Activated CD4-positive, CD25-positive, alpha-beta regulatory T cell treated with anti-CD3 and anti-CD28 coated beads, Interleukin-2, amount 50 U/mL, for 16 hours (primary cell): ENCODE results near the gene CACUL1.
"Not testable (repeated sequence)": the region's sequence is repeated elsewhere in the genome, so short reads cannot be mapped to it uniquely, and the experiment has no call there.

Experiments used
- DNase-seq: peaks from one replicate; pipeline ENCODE4 v3.0.0-alpha.2; 2020; ENCODE audit warnings: low read depth, low spot score

The CACUL1 gene

GRCh38 chr10:118754556-118755423 lies at the start of gene CACUL1:
Gene CACUL1 (minus strand): TSS chr10:118754970. CDS start chr10:118754762, 208 bp downstream.
- DNase-seq = peak; percentile 99

DNA sequence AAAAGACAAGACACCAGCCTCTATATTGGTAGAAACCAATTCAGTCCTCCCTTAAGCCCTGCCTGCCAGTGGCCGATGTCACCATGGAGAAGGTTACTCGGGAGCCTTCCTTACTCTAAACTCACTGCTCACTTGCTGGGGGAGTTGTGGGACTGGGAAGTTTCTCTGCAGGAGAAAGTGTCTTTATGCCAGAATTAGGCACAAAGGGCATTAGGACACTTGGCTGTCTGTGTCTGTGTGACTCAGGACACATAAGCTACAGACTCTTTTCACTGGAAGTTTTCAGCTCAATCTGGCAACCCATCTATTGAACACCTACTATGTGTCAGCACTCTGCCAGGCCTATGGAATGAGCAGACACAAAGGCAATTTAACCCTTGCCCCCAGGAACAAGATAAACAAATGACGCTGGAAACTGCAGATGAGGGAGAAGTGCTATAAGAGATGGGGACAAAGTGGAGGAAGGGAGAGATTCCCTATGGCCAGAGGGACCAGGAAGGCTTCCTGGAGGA lies 49.5 kb upstream of the CACUL1 start:
- DNase-seq = no peak

- DNase-seq = no peak
These were observed 47.5 kb upstream of the CACUL1 start for GRCh38 chr10:118802126-118802793.

GRCh38 chr10:118800920-118801319 lies 46.1 kb upstream of the CACUL1 start:
- DNase-seq = no peak

GRCh38 chr10:118799777-118800176 lies 45.0 kb upstream of the CACUL1 start:
- no peak for DNase-seq

DNA sequence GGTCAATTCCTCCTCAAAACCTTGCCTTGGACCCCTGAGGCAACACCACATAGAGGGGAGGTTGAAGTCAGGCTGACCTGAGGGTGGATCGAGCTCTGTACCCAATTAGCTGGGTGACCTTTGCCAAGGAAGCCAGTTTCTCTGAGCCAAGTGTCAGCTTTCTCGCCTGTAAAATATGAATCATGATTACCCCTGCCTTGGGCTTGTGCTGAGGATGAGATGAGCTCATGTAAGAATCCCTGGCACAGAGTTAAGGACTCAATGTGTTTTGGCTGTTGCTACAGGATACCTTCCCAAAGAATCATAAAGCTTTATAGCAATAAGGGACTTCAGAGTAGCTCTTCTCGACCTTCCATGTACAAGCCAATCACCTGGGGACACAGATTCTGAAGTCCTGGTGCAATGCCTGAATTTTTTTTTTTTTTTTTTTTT lies 43.5 kb upstream of the CACUL1 start:
- no peak for DNase-seq

DNA sequence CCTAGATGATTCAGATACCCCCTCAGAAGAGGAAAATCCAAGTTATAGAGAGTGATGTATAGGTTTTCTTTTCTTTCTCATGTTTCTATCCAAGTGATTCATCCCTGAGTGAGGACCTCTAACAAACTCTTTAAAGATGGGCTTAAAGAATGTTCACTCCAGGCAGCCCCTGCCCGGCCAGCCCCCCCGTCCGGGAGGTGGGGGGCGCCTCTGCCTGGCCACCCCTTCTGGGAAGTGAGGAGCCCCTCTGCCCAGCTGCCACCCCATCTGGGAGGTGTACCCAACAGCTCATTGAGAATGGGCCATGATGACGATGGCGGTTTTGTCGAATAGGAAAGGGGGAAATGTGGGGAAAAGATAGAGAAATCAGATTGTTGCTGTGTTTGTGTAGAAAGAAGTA lies 40.2 kb upstream of the CACUL1 start:
- DNase-seq = not testable (repeated sequence)

- no peak for DNase-seq
These were observed 38.8 kb upstream of the CACUL1 start for GRCh38 chr10:118793545-118793944.

DNA sequence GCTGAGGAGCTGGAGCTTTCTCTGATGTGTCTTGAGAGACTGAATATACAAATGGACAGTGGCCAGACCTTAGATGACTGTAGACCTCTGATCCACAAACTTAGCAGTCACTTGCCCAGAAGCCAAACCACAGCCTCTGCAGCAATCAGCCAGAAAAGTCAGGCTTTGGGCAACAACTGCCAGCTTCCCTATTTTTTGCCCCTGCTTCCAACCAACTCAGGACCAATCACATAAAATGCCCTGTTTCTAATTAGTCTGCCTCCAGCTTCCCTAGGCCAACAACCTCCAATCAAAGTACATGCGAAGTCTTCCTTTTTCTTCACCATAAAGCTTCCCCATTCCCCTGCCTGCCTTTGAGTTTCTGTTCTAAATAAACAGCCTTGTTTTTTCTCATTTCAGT lies 37.8 kb upstream of the CACUL1 start:
- no peak for DNase-seq

GRCh38 chr10:118790058-118790457 lies 35.3 kb upstream of the CACUL1 start:
- DNase-seq = no peak

- DNase-seq = no peak
These were observed 30.8 kb upstream of the CACUL1 start for GRCh38 chr10:118785551-118785950.

DNA sequence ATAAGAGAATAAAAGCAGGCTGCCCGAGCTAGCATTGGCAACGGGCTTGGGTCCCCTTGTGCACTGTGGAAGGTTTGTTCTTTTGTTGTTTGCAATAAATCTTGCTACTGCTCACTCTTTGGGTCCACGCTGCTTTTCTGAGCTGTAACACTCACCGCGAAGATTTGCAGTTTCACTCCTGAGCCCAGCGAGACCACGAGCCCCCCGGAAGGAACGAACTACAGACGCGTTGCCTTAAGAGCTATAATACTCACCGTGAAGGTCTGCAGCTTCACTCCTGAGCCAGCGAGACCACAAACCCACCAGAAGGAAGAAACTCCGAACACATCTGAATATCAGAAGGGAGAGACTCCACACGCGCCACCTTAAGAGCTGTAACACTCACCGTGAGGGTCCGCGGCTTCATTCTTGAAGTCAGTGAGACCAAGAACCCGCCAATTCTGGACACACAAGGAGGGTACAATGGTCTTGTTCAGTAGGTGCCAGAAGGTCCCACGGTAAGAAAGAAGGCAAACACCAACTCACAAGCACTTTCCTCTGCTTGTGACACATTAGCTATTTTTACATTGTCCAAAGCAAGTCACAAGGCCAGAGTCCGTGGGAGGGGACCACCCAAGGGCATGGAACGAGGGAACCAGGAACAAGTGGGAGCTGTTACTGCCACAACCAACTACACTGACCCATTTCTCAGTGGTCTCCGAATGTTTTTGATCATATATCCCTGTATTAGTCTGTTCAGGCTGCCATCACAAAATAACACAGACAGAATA lies 29.2 kb upstream of the CACUL1 start:
- no peak for DNase-seq

DNA sequence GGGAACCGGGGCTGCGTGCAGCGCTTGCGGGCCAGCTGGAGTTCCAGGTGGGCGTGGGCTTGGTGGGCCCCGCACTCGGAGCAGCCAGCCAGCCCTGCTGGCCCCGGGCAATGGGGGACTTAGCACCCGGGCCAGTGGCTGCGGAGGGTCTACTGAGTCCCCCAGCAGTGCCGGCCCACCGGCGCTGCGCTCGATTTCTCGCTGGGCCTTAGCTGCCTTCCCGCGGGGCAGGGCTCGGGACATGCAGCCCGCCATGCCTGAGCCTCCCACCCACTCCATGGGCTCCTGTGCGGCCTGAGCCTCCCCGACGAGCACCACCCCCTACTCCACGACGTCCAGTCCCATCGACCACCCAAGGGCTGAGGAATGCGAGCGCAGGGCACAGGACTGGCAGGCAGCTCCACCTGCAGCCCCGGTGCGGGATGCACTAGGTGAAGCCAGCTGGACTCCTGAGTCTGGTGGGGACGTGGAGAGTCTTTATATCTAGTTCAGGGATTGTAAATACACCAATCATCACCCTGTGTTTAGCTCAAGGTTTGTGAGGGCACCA lies 28.2 kb upstream of the CACUL1 start:
- not testable (repeated sequence) for DNase-seq

GRCh38 chr10:118781541-118781940 lies 26.8 kb upstream of the CACUL1 start:
- no peak for DNase-seq

- DNase-seq = no peak
These were observed 24.0 kb upstream of the CACUL1 start for GRCh38 chr10:118778727-118779126.

DNA sequence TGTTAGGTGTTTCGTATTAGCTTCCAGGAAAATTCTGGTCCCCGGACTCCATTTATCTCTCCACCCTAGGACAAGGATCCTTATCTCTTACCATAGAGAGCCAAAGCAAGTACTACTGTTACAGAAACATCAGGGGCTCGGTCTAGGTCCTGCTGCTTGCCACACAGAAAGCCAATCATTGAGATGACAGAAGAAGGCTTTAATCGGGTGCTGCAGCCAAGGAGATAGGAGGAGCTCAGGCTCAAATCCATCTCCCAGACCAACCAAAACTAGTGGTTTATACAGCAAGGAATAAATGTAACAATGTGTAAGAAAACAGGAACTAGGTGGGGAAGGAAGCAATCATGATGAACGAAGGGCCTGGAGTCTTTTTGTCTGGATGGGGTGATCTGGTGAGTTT lies 22.2 kb upstream of the CACUL1 start:
- DNase-seq = no peak

DNA sequence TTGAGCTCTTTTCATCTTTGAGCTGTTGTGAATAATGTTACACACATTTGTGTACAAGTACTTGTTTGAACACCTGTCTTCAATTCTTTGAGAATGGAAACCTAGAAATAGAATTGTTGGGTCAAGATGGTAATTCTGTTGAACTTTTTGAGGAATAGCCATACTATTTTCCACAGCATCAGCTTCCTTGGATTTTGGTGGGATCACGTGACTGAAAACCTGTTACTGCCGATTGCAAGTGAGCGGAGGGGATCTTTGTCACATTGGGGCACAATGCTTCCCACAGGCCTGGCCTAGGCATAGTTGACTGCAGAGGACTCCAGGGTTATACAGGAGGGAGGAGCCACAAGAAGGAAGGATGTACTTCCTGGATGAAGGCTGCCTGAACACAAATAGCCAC lies 21.3 kb upstream of the CACUL1 start:
- DNase-seq = no peak

- no peak for DNase-seq
These were observed 20.7 kb upstream of the CACUL1 start for GRCh38 chr10:118775478-118775877.

GRCh38 chr10:118773041-118773440 lies 18.3 kb upstream of the CACUL1 start:
- DNase-seq = no peak

DNA sequence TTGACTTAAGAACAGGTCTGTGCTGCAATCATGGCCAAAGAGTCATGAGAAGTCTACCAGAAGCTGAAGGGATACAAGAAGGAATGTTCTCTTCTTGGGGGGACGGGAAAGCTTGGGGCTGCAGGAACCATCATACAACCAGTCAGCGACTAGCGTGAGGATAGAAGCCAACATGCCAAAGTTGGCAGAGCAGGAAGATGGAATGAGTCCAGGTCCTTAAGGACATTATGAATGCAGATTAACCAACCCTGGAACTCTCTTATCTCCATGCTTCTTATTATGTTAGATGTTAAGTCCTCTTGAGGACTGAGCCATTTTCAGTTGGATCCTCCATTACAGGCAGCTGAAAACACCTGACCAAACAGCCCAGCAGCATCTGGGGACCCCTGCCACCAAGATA lies 17.2 kb upstream of the CACUL1 start:
- no peak for DNase-seq

DNA sequence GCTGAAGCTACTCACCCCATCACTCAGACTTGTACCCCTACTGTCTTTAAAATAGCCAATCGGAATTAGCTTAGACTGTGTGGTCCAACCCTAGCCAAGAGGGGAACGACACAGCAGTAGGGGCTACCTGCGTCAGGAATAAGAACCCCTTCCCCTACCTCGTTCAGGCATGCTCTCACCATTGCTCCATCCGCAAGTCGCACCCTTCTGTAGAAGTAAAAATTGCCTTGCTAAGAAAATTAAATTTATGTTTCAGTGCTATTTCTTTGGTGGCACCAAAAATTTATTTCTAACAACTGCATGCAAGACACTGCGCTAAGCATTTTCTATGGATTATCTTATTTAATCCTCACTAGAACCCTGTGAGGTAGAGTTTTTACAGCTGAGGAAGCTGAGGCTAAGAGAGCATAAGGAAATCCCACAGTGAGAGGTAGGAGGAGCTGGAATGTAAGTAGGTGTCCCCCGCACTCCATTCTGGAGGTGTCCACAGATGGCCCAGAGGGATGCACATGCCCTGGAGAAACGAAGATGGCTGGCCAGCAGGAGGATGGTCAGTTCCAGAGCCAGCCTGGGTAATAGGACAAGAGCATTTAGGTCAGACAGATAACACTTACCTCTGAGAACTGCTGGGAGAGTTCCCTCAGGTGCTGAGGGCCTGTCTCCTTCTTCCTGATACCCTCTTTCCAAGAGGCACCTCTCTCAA lies 15.3 kb upstream of the CACUL1 start:
- no peak for DNase-seq
